T-cell (primary cell): ENCODE data around the gene DENND4A. TPM values are rescaled to one million over a fixed set of nuclear protein-coding genes. Genes with fewer than 3 reads are reported as not detected.

Source experiments
- ATAC-seq, 4 experiments: fragments of 200-7000 bp in 3 of 4; fragments of 150-1000 bp in 1 of 4; cut with Tn5 transposase; replicated peaks in 1 of 4; 1 replicate in 3 of 4; 2 replicates in 1 of 4; pipeline ENCODE4 v1.10.0; 2021; ENCODE audit warnings: moderate library complexity in 3 of 4, mild to moderate bottlenecking in 2 of 4, moderate number of reproducible peaks in 1 of 4
- CTCF ChIA-PET, 2 donors: fragments of 300-600 bp; sonication (Branson Sonifier 250); formaldehyde crosslinking; loops; one replicate each; lab custom pipeline; 2022; ENCODE audit warnings: antibody characterized with exemption in 2 of 2; lab: Charles Lee
- POLR2A ChIA-PET, 2 donors: fragments of 300-600 bp; sonication (Branson Sonifier 250); formaldehyde crosslinking; loops; one replicate each; lab custom pipeline; 2022; ENCODE audit warnings: antibody characterized with exemption in 2 of 2; lab: Charles Lee
- DNase-seq, 35 experiments: peaks; one replicate each; pipeline versions ENCODE4 v3.0.0 to v3.0.0-alpha.2; 2013 to 2023
- H3K27ac ChIP-seq: one replicate; pipeline ENCODE4 v1.5.1; 2013; ENCODE audit warnings: low read length
- H3K27me3 ChIP-seq, 2 experiments: replicated peaks in 1 of 2; 1 replicate in 1 of 2; 2 replicates in 1 of 2; pipeline versions ENCODE4 v1.6.1 to v1.7.0; 2013; ENCODE audit warnings: low read length in 1 of 2, mixed read lengths in 1 of 2; ENCODE audit not compliant: control insufficient read depth in 2 of 2, insufficient read depth in 2 of 2; ENCODE audit errors: extremely low read depth in 1 of 2
- H3K36me3 ChIP-seq, 2 donors: 1 replicate in 1 of 2; 2 replicates in 1 of 2; pipeline versions ENCODE4 v1.6.1 to v1.7.0; 2013; ENCODE audit warnings: low read length in 1 of 2; ENCODE audit not compliant: control insufficient read depth in 2 of 2, insufficient read depth in 1 of 2; ENCODE audit errors: extremely low read depth in 1 of 2
- H3K4me1 ChIP-seq, 2 experiments: 1 replicate in 1 of 2; 2 replicates in 1 of 2; pipeline versions ENCODE4 v1.6.1 to v1.7.0; 2013; ENCODE audit warnings: low read length in 2 of 2, mixed read lengths in 1 of 2; ENCODE audit not compliant: insufficient read depth in 2 of 2, control insufficient read depth in 1 of 2; ENCODE audit errors: extremely low read depth in 1 of 2
- H3K4me3 ChIP-seq, 2 donors: 1 replicate in 1 of 2; 2 replicates in 1 of 2; pipeline versions ENCODE4 v1.5.1 to v1.7.0; 2013; ENCODE audit warnings: mild to moderate bottlenecking in 2 of 2, low read length in 1 of 2, moderate library complexity in 1 of 2; ENCODE audit not compliant: control insufficient read depth in 1 of 2; ENCODE audit errors: extremely low read depth in 1 of 2
- H3K9me3 ChIP-seq: 2 replicates; pipeline ENCODE4 v1.7.0; 2013
- H3K27ac Mint-ChIP-seq, 2 donors: one replicate each; pipeline ENCODE4 v1.8.0; 2020 to 2021; ENCODE audit warnings: mild to moderate bottlenecking in 2 of 2, mixed read lengths in 2 of 2
- H3K27me3 Mint-ChIP-seq, 2 donors: one replicate each; pipeline ENCODE4 v1.8.0; 2021 to 2022; ENCODE audit warnings: mixed read lengths in 2 of 2
- H3K36me3 Mint-ChIP-seq: one replicate; pipeline ENCODE4 v1.8.0; 2021; ENCODE audit warnings: mixed read lengths
- H3K4me1 Mint-ChIP-seq, 3 donors: one replicate each; pipeline ENCODE4 v1.8.0; 2020 to 2022; ENCODE audit warnings: mixed read lengths in 3 of 3, mild to moderate bottlenecking in 1 of 3
- H3K4me3 Mint-ChIP-seq, 3 donors: one replicate each; pipeline ENCODE4 v1.8.0; 2020 to 2022; ENCODE audit warnings: mild to moderate bottlenecking in 3 of 3, mixed read lengths in 3 of 3, moderate library complexity in 3 of 3
- H3K9me3 Mint-ChIP-seq, 3 donors: one replicate each; pipeline ENCODE4 v1.8.0; 2020 to 2022; ENCODE audit warnings: mixed read lengths in 3 of 3
- WGBS: methylation state at CpG from one replicate; pipeline ENCODE4 v1.1.5; 2013; ENCODE audit warnings: missing lambda C conversion rate; ENCODE audit not compliant: insufficient coverage; 5-methylcytosine and 5-hydroxymethylcytosine counted together
- total RNA-seq, 35 experiments: library from RNA in 6 of 35; stranded (reverse) in 6 of 35; fragments of 120-200 nt in 1 of 35; gene quantifications; one replicate each; pipeline versions ENCODE4 v1.2.1 to v1.2.4 and lab custom pipeline; 2013 to 2026

Gene DENND4A
- total RNA-seq, 5 donors from 2014 or later (not counting 1 experiment from before 2014, with no cell fraction given) = 49.7 to 76.3 (median 57.1) TPM

- 60% methylated on average over 1 of the region's 5 CpGs for WGBS
- Mint-ChIP-seq H3K9me3 (no peaks in the 10 kb centered on the region), H3K27ac (peak overlapping the region; percentile 76), H3K4me1 (peaks cover 31 to 34% (median 33%) of the 10 kb centered on the region in 3 donors), H3K36me3 (no peaks in the 10 kb centered on the region), H3K27me3 (no peaks in the 10 kb centered on the region), H3K4me3 (no peak overlapping the region)
- DNase-seq = no peak
- no peaks in the 10 kb centered on the region for H3K27me3 ChIP-seq
- peaks cover 15 to 29% of the 10 kb centered on the region in 2 experiments for H3K4me1 ChIP-seq
- no peaks in the 10 kb centered on the region for H3K9me3 ChIP-seq
- no peak overlapping the region for H3K4me3 ChIP-seq
- no peak for ATAC-seq
- ChIA-PET CTCF (interaction anchor here (0.6 to 1.5 kb wide), 4 partner anchors 10 to 52 kb away, joined by 3 to 6 read pairs (median 4); no protein-coding TSS in a partner anchor), POLR2A (interaction anchor here in 1 of 2 donors (0.7 to 1.1 kb wide), 3 partner anchors 11 to 15 kb away, joined by 3 to 8 read pairs (median 4); no protein-coding TSS in a partner anchor)
- H3K36me3 ChIP-seq = no peaks in the 10 kb centered on the region
- peak overlapping the region; percentile 48 for H3K27ac ChIP-seq
Observed at GRCh38 chr15:65805019-65805745, 13.1 kb upstream of the DENND4A start.

- POLR2A ChIA-PET = interaction anchor here in 1 of 2 donors (0.6 to 1.1 kb wide), 4 partner anchors 9 to 16 kb away, joined by 3 to 8 read pairs (median 4); no protein-coding TSS in a partner anchor
- peaks cover 15 to 29% of the 10 kb centered on the region in 2 experiments for H3K4me1 ChIP-seq
- Mint-ChIP-seq H3K4me1 (peaks cover 31 to 34% (median 32%) of the 10 kb centered on the region in 3 donors), H3K27me3 (no peaks in the 10 kb centered on the region), H3K9me3 (no peaks in the 10 kb centered on the region), H3K4me3 (no peak overlapping the region), H3K27ac (peak overlapping the region; percentile 76), H3K36me3 (no peaks in the 10 kb centered on the region)
- H3K27me3 ChIP-seq = no peaks in the 10 kb centered on the region
- no peaks in the 10 kb centered on the region for H3K9me3 ChIP-seq
- CTCF ChIA-PET = interaction anchor here (0.5 to 1.9 kb wide), 4 partner anchors 11 to 16 kb away, joined by 3 to 10 read pairs (median 3); no protein-coding TSS in a partner anchor
- H3K36me3 ChIP-seq = no peaks in the 10 kb centered on the region
- no peak for ATAC-seq
- H3K4me3 ChIP-seq = no peak overlapping the region
- 38% methylated on average over 1 of the region's 1 CpG for WGBS
- peak overlapping the region; percentile 48 for H3K27ac ChIP-seq
- no peak for DNase-seq
Observed at GRCh38 chr15:65804252-65804931, 12.3 kb upstream of the DENND4A start.

GRCh38 chr15:65801229-65801805 lies 9.2 kb upstream of the DENND4A start:
- peaks cover 25 to 31% (median 31%) of the 10 kb centered on the region in 3 donors for H3K4me1 Mint-ChIP-seq
- 80% methylated on average over 1 of the region's 2 CpGs for WGBS
- Histone ChIP-seq H3K36me3 (no peaks in the 10 kb centered on the region), H3K4me3 (no peak overlapping the region), H3K27ac (no peak overlapping the region), H3K4me1 (peaks cover 7 to 8% of the 10 kb centered on the region in 2 experiments), H3K9me3 (no peaks in the 10 kb centered on the region), H3K27me3 (no peaks in the 10 kb centered on the region)
- CTCF ChIA-PET = interaction anchor here in 1 of 2 donors (1.0 kb wide), 1 partner anchor 34 kb away, joined by 3 read pairs; no protein-coding TSS in a partner anchor
- no peak overlapping the region for H3K27ac Mint-ChIP-seq
- POLR2A ChIA-PET = interaction anchor here (0.6 to 1.0 kb wide), 2 partner anchors 10 to 20 kb away, joined by 3 read pairs; no protein-coding TSS in a partner anchor
- H3K36me3 Mint-ChIP-seq = no peaks in the 10 kb centered on the region
- H3K4me3 Mint-ChIP-seq = no peak overlapping the region
- no peaks in the 10 kb centered on the region for H3K9me3 Mint-ChIP-seq
- DNase-seq (no peak), ATAC-seq (no peak)
- no peaks in the 10 kb centered on the region for H3K27me3 Mint-ChIP-seq

- H3K27me3 Mint-ChIP-seq = no peaks in the 10 kb centered on the region
- ChIA-PET POLR2A (interaction anchor here (0.6 to 1.0 kb wide), 2 partner anchors 22 to 59 kb away, joined by 3 to 6 read pairs; no protein-coding TSS in a partner anchor), CTCF (interaction anchor here (0.6 to 0.9 kb wide), 3 partner anchors 30 to 66 kb away, joined by 3 to 10 read pairs (median 3); no protein-coding TSS in a partner anchor)
- Histone ChIP-seq H3K27me3 (no peaks in the 10 kb centered on the region), H3K4me3 (no peak overlapping the region), H3K27ac (no peak overlapping the region), H3K4me1 (peaks cover 8 to 9% of the 10 kb centered on the region in 2 experiments), H3K36me3 (no peaks in the 10 kb centered on the region), H3K9me3 (no peaks in the 10 kb centered on the region)
- peaks cover 15 to 34% (median 34%) of the 10 kb centered on the region in 3 donors for H3K4me1 Mint-ChIP-seq
- ATAC-seq = no peak
- DNase-seq = no peak
- no peaks in the 10 kb centered on the region for H3K9me3 Mint-ChIP-seq
- 71% methylated on average over 1 of the region's 1 CpG for WGBS
- no peaks in the 10 kb centered on the region for H3K36me3 Mint-ChIP-seq
- H3K27ac Mint-ChIP-seq = peak overlapping the region; percentile 75 to 77
- H3K4me3 Mint-ChIP-seq = no peak overlapping the region
Observed at GRCh38 chr15:65796610-65797078, 4.6 kb upstream of the DENND4A start.

GRCh38 chr15:65795663-65796216 lies 3.6 kb upstream of the DENND4A start:
- Histone ChIP-seq H3K9me3 (no peaks in the 10 kb centered on the region), H3K4me3 (no peak overlapping the region), H3K36me3 (no peaks in the 10 kb centered on the region), H3K27ac (no peak overlapping the region), H3K4me1 (peaks cover 9% of the 10 kb centered on the region in 2 experiments), H3K27me3 (no peaks in the 10 kb centered on the region)
- no peak overlapping the region for H3K4me3 Mint-ChIP-seq
- ATAC-seq (no peak), DNase-seq (no peak)
- peaks cover 15 to 35% (median 34%) of the 10 kb centered on the region in 3 donors for H3K4me1 Mint-ChIP-seq
- CTCF ChIA-PET = interaction anchor here (0.5 to 0.7 kb wide), 3 partner anchors 19 to 122 kb away, joined by 3 to 6 read pairs (median 5); no protein-coding TSS in a partner anchor
- H3K9me3 Mint-ChIP-seq = no peaks in the 10 kb centered on the region
- WGBS = no CpG with 5 or more reads among the region's 3 CpGs
- no peaks in the 10 kb centered on the region for H3K27me3 Mint-ChIP-seq
- H3K36me3 Mint-ChIP-seq = no peaks in the 10 kb centered on the region
- no peak overlapping the region for H3K27ac Mint-ChIP-seq
- POLR2A ChIA-PET = no interaction called here
